HG02763 (cell line): ENCODE results near the gene NOP10.
"Not testable (repeated sequence)": the region's sequence is repeated elsewhere in the genome, so short reads cannot be mapped to it uniquely, and the experiment has no call there.

ENCODE experiments used
- ATAC-seq: cut with Tn5 transposase; IDR thresholded peaks from one replicate; pipeline ENCODE4 v1.9.1; 2021; ENCODE audit warnings: mild to moderate bottlenecking, moderate library complexity; ENCODE audit not compliant: unreplicated experiment

The NOP10 gene

DNA sequence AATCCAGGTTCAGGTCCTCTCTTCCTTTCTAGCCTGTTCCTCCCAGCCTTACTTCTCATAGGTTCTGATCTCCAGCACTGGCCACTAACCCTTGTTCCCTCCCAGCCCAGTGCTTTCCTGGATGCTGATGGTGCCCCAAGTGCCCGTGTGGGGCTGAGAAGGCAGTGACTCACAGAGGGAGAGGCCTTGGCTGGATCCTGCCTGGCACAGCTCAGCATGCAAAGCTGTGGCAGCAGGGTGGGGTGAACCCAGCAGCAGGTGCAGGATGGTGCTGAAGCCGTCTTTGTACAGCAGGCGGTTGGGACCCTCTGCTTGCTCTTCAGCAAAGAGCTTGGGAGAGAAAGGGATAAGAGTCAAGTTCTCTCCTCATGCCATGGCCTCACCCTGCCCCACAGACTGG lies 16.5 kb upstream of the NOP10 start:
- ATAC-seq: no peak

DNA sequence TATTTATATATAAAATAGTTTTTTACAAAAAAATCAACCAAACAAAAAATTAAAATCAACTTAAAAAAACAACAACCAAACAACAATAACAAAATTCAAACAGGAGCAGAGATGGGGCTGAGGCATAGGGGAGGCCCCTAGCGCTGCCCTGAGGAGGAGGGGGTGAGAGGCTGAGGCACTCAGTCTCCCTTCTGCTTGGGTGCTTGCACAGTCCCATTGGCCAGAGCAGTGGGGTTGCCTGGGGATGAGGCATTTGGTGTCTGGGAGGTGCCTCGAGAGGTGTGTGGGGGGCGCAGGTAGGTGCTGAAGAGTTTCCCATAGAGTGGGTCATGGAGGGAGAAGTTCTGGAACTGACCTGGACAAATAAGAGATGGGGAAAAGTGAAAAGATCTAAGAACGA lies 16.0 kb upstream of the NOP10 start:
- no peak for ATAC-seq

DNA sequence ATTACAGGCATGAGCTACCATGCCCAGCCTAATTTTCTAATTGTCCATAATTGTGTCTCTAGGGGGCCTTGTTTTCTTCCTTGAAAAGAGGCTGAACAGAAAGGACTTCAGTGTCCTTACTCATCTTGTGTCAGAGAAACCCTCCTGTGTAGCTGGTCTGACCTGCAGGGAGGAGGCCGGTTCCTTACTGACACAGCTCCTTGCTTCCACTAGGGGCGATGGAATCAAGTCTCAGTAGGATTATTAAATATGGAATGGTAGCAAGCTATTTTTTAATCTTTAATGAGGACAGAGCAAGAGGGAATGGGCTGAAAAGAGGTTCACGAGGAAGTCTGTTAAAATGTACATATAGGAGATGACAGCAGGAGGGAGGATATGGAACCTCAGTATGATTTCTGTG lies 15.4 kb upstream of the NOP10 start:
- no peak for ATAC-seq

DNA sequence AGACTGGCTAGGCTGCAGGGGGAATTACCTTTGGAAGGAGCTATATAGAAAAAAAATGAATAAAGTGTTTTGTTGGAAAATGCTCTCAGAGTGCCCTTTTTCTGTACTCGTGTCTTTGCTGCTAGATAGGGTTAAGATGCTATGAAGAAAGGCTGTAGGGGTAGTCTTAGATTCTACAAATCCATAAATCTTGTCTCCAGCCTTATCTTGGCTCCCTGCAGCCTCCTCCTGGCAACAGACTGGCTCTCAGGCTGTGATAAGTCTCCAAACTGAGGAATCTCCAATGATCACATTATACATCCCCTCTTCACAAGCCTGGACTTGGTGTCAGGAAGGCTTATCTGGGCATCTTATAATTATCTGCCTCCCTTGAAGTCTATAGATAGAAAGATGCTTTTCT lies 14.7 kb upstream of the NOP10 start:
- ATAC-seq: no peak

DNA sequence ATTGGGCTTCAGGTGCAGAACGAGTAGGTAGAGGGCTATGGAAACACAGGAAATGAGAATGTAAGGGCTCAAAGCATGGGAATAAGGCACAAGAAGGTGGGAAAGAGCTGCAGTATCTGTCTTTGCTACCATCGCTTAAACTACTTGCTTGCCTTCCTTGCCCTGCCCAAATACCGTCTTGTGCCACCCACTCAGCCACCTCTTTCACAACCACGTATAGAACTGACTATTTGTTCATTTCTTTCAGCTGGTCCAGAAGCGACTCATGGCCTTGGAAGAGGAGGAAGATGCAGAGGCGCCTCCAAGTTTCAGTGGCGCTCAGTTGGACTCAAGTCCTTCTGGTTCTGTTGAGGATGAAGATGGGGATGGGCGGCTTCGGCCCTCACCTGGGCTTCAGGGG lies 12.3 kb upstream of the NOP10 start:
- ATAC-seq: no peak

DNA sequence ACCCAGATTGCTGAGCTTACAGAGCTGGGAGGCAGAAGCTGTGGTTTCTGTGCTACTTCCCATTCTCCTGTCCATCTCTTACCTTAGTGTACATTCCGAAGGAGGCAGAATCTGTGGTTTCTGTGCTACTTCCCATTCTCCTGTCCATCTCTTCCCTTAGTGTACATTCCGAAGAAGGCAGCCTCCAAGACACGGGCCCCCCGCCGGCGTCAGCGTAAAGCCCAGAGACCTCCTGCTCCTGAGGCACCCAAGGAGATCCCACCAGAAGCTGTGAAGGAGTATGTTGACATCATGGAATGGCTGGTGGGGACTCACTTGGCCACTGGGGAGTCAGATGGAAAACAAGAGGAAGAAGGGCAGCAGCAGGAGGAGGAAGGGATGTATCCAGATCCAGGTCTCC lies 11.3 kb upstream of the NOP10 start:
- ATAC-seq: no peak

DNA sequence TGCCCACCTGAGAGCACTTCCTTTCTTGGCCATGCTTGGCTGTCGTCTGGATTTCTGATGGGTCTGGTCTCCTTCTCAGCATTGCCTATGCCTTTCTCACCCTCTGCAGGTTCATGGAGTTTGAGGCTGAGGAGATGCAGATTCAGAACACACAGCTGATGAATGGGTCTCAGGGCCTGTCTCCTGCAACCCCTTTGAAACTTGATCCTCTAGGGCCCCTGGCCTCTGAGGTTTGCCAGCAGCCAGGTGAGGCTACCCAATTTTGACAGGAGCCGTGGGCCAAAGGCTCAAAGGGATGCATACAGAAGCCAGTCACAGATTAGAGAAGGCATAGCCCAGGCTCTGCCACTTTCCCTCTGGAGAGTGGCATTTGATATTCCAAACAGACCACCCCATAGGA lies 10.7 kb upstream of the NOP10 start:
- ATAC-seq: no peak

DNA sequence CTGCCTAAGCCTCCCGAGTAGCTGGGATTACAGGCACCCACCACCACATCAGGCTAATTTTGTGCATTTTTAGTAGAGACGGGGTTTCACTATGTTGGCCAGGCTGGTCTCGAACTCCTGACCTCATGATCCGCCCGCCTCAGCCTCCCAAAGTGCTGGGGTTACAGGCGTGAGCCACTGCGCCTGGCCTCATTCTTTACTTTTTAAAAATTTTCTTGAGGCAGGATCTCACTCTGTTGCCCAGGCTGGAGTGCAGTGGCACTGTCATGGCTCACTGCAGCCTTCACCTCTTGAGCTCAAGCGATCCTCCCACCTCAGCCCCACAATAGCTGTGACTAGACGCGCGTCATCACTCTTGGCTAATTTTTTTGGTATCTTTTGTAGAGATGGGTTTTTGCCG lies 10.1 kb upstream of the NOP10 start:
- not testable (repeated sequence) for ATAC-seq

DNA sequence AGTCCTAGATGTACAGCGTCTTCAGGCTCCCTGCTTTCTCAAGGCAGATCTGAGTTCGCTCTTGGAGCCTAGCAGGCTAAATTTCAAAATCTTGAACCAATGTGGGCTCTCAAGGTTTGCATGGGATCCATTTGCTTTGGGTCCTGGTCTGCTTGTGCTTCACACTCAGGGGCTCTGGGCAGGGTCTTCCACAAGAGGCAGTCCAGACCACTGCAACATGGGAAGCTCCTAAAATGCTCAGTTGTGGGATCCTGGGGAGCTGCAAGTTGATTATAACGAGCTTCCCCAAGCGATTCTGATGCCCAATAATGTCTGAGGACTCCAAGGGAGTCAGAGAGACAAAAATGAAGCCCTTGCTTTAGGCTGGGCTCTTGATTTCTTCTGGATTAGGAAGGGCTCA lies 6.8 kb upstream of the NOP10 start:
- no peak for ATAC-seq

DNA sequence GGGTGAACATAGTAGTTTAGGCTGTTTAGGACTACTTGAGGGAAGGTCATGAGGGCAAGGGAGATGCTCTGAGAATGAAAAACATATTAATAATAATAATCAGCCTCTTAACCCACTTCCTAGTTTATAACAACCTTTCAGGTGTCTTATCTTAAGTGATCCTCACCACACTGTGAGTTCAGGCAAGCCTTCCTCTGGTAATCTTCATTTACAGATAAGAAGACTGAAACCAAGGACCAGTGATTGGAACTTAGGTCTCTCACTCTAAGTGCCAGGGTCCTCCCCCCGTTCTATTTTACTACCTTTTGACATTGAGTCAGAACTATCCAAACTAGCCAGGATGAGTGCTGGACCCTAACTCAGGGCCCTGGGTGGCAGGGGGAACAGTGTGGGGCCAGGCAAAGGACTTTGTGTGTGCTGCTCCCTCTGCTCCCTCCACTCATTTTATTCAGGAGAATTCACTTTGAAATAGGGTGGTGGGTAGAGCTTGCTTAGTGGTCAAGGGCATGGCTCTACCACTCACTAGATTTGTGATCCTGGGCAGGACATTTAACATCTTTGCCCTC lies 5.9 kb upstream of the NOP10 start:
- ATAC-seq: no peak

DNA sequence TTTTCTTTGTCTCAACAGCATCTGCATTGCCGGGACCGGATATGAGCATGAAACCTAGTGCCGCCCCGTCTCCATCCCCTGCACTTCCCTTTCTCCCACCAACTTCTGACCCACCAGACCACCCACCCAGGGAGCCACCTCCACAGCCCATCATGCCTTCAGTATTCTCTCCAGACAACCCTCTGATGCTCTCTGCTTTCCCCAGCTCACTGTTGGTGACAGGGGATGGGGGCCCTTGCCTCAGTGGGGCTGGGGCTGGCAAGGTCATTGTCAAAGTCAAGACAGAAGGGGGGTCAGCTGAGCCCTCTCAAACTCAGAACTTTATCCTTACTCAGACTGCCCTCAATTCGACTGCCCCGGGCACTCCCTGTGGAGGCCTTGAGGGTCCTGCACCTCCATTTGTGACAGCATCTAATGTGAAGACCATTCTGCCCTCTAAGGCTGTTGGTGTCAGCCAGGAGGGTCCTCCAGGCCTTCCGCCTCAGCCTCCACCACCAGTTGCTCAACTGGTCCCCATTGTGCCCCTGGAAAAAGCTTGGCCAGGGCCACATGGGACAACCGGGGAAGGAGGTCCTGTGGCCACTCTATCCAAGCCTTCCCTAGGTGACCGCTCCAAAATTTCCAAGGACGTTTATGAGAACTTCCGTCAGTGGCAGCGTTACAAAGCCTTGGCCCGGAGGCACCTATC lies 5.2 kb upstream of the NOP10 start:
- no peak for ATAC-seq

DNA sequence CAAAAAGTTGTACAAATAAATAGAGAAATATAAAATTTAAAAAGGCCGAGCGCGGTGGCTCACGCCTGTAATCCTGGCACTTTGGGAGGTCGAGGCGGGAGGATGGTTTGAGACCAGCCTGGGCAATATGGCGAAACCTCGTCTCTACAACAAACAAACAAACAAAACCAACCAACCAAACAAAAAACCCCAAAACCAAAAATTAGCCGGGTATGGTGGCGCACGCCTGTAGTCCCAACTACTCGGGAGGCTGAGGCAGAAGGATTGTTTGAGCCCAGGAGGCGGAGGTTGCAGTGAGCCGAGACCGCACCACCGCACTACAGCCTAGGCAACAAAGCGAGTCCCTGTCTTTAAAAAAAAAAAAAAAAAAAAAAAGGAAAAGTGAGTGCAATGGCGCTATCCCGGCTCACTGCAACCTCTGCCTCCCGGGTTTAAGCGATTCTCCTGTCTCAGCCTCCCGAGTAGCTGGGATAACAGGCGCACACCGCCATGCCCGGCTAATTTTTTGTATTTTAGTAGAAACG lies 661 bp downstream of the NOP10 start:
- ATAC-seq: not testable (repeated sequence)

DNA sequence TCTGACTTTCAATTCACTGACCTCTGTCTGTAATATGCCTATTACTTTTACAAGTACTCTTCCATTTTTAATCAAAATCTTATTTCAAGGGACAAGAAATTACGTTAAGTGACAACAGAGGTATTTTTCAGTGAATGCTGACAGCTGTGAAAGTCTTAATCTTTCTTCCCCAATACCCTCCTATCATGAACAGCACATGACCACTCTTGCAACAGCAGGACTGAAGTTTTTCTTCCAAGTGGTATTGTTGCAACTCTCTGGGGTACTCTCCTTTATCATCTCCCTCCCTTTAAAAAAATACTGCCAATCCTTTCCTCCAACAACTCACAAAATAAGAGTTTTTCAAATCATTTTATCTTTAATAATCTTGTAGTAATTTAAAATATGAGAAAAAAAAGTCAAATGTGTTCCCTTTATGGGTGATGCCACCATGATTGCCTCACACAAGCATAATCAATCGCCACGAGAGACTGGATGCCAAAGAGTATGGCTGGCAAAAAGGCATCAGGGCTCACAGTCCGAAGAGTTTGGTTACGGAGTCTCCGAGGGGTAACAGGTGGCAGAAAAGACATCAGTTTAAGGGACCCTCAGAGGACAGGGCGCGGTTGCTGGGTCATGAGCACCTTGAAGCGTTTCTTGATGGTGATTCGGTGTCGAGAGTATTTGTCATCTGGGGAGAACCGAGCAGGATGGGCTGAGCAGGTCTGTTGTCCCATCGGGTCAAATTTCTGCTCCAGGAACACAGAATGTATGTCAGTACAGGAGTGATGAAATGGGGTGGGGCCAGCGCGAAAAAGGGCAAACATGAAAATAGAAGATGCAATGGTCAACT lies 1.3 kb downstream of the NOP10 start:
- ATAC-seq: no peak

DNA sequence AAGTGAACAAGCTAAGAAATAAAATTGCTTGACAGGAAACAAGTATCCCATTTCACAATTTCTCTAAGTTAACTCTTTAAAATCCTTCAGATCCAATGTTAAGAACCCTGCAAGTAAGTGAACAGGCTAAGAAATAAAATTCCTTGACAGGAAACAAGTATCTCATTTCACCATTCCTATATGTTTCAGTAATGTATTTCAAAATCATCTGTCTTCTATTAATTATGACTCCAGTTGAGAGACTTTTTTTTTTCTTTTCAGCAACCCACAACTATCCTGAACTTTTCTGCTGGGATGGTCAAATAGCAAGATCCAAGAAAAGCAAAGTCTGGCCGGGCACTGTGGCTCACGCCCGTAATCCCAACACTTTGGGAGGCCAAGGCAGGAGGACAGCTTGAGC lies 3.0 kb downstream of the NOP10 start:
- no peak for ATAC-seq

DNA sequence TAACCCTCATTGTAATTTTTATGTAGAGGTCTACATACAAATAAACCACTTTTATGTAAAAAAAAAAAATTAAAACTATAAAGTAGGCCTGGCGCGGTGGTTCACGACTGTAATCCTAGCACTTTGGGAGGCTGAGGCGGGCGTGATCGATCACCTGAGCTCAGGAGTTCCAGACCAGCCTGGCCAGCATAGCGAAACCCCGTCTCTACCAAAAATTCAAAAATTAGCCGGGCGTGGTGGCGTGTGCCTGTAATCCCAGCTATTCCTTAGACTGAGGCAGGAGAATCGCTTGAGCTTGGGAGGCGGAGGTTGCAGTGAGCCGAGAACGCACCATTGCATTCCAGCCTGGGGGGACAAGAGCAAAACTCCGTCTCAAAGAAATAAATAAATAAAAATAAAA lies 4.6 kb downstream of the NOP10 start:
- no peak for ATAC-seq

DNA sequence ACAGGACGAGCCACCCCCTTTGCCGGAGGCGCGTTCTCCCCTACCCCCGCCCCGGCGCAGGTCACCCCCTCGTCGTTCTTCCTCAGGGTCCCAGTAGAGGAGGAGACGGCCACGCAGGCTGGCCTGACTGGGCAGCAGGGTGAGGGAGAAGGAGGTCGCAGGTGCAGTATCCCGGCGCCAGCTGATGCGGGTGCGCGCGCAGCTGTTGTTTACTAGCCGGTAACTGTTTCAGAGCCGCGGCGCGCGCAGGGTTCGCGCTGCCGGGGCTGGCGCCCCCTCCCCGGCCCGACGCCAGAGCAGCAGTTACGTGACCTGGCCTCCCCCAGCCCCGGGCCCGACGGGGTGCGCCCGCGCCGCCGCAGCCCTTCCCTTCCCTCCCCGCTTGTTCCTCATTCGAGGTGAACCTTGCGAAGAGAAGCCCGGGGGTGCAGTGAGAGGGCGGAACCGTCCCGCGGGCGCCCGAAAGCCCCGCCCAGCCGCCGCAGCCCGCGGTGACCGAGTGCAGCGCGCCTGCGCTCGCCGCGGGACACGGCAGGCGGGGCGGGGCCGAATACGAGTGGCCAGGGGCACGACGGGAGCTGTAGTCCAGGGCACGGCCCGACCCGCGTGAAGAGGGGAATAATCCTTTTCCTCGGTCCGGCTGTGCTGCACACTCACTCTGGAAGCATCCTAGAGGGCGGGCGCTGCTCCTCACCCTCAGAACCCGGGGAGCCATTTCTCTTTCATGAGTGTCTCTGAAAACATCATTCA lies 5.2 kb downstream of the NOP10 start, which contains the start of gene SLC12A6:
Gene SLC12A6 (minus strand): TSS at position 225 of the 750 bp plus-strand sequence. CDS start 1,101 bp downstream, outside the sequence.
- ATAC-seq: peak; percentile 78

DNA sequence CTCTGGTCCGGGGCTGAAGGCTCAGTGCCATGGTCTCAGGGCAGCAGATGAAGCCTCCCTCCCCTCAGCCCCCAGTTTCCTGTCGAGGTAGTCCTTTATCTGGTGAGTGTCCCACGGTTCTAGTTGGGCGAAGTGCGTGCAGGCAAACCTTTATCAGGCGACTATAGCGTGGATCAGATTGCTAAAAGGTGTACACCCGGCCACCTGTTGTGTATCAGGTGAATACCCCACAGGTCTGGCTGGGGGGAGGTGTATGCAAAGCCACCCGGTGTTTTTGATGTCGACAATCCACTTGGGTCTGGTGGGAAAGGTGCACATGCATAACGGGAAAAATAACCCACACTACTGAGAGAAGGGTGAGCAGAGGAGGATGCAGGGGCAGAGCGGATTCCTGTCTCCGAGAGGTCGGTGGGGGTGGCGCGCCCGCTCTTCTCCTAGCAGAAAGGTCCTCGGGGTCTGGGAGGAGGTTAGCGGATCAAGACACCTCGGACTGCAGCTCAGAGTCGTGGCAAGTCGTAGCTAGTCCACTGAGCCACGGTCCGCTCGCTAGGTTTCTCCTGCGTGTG lies 5.9 kb downstream of the NOP10 start:
- peak; percentile 3 for ATAC-seq

DNA sequence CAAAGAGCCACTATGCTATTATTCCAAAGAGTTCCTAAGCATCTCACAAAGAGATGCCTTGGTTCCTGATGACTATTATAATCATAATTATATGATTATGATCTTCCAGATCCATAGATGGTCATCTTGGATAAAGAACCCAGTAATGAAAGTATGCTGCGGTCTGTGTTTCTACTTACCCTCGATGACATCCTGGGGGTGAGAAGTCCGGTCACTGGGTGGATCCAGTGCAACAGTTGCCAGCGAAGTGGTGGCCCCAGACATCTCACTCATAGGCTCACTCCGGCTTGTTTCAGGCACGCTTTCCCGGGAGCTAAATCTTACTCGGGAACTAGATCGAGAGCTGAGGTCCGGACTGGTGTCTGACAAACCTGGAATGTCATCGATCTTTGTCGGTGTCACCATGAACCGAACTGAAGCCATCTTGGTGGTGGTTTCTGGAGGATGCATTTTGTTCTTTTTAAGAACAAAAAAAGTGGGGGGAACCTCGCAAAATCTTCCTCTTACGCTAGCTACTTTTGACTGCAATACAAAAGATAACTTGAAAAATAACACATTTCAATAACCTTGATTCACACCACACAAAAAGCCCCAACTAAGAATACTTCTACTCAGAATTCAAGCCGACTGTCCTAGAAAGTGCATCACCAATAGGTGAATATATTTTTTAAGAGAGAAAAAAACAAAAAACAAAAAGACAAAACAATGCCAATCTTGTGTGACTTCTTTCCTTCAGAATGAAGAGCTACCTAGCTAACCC lies 6.5 kb downstream of the NOP10 start:
- ATAC-seq: no peak

DNA sequence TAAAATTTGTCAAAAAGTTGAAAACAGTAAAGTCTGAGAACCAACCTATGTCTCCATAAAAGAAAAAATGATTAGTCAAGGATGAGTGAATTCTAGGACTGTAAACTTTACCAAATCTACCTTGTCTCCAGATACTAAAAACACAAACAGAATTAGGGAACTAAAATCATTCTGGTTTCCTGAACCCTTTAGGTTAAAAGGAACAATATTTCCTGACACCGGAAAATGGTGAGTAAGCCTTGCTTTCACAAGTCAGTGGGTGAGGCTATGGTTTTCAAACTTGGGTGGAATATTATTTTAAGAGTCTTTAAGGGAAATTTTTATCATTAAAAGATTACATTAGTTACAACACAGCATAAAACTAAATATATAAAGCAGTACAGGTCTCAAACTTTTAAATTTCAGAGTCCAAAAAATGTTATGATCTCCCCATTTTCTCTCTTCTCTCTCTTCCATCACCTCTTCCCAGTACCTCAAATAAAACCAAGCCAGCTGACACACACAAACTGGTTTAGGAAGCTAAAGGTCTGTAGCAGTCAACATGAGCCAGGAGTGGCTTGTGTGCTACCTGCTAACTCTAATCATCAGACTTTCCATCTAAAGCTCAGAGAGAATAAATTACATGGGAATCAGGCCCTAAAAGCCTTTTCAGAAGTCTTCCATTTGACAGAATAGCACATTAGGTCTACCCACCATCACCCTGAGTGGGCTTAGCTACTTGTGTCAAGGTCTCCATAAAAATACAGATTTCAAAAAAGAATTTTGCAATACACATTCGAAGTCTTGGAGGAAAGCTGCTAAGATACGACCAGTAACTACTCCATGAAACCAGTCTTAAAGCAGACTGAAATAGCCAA lies 7.5 kb downstream of the NOP10 start:
- ATAC-seq: no peak
